Ishikawa (cell line): ENCODE measurements around the gene ASTN2.

Source experiments
- CEBPB ChIP-seq: IDR thresholded peaks from 2 replicates; pipeline ENCODE4 v1.6.1; 2012
- CREB1 ChIP-seq: IDR thresholded peaks from 2 replicates; pipeline ENCODE4 v1.6.1; 2012; ENCODE audit warnings: low read depth
- EGR1 ChIP-seq: IDR thresholded peaks from 2 replicates; pipeline ENCODE4 v1.6.1; 2012
- EP300 ChIP-seq: IDR thresholded peaks from 2 replicates; pipeline ENCODE4 v1.6.1; 2012; ENCODE audit warnings: borderline replicate concordance
- FOXM1 ChIP-seq: IDR thresholded peaks from 2 replicates; pipeline ENCODE4 v1.6.1; 2012; ENCODE audit warnings: low read depth, borderline replicate concordance
- NFIC ChIP-seq: IDR thresholded peaks from 2 replicates; pipeline ENCODE4 v1.6.1; 2012
- RAD21 ChIP-seq: IDR thresholded peaks from 2 replicates; pipeline ENCODE4 v1.6.1; 2012; ENCODE audit warnings: low read depth
- TAF1 ChIP-seq: IDR thresholded peaks from 2 replicates; pipeline ENCODE4 v1.6.1; 2012; ENCODE audit warnings: low read depth, mild to moderate bottlenecking
- TCF12 ChIP-seq: IDR thresholded peaks from 2 replicates; pipeline ENCODE4 v1.6.1; 2012; ENCODE audit warnings: low read depth
- TEAD4 ChIP-seq: IDR thresholded peaks from 2 replicates; pipeline ENCODE4 v1.6.1; 2012
- YY1 ChIP-seq: IDR thresholded peaks from 2 replicates; pipeline ENCODE4 v1.6.1; 2012; ENCODE audit warnings: low read depth
- ZBTB7A ChIP-seq: IDR thresholded peaks from 2 replicates; pipeline ENCODE4 v1.6.1; 2012; ENCODE audit warnings: low read depth
- TF ChIP-seq, protein P1 (sequence below): IDR thresholded peaks from 2 replicates; pipeline ENCODE4 v1.6.1; 2012
- TF ChIP-seq, protein P2 (sequence below): IDR thresholded peaks from 2 replicates; pipeline ENCODE4 v1.6.1; 2012; ENCODE audit warnings: low read depth, mild to moderate bottlenecking
- TF ChIP-seq, protein P3 (sequence below): IDR thresholded peaks from 2 replicates; pipeline ENCODE4 v1.6.1; 2012

The ASTN2 gene

DNA sequence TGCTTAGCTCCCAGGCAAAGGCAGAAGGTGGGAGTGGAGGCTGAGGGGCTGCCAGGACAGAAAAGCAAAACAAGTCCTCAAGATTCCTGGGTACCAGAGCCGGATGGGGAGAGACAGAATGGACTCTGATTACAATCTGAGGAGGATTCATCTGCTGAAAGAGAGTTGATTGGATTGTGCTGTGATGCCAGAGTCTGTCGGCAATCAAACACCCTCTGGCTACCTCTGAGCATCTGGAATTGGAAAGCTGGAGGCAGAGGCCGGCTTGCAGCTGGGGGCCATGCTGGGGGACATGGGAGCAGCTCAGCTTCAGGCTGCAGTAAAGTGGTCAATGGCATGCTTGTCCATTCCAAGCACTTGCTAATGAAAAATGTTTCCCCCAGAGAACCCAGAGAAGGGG lies 59.3 kb downstream of the ASTN2 start:
- no peak for TF ChIP-seq FOXM1
- TF ChIP-seq NFIC, result no peak
- no peak for TF ChIP-seq CEBPB
- TF ChIP-seq CREB1, result no peak
- no peak for TF ChIP-seq RAD21
- no peak for TF ChIP-seq EP300
- TF ChIP-seq TCF12, result no peak
- no peak for TF ChIP-seq TAF1
- TF ChIP-seq EGR1, result no peak
- TF ChIP-seq TEAD4, result no peak
- TF ChIP-seq YY1, result no peak
- TF ChIP-seq, protein P1, sequence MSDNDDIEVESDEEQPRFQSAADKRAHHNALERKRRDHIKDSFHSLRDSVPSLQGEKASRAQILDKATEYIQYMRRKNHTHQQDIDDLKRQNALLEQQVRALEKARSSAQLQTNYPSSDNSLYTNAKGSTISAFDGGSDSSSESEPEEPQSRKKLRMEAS, result no peak
- TF ChIP-seq, protein P2, sequence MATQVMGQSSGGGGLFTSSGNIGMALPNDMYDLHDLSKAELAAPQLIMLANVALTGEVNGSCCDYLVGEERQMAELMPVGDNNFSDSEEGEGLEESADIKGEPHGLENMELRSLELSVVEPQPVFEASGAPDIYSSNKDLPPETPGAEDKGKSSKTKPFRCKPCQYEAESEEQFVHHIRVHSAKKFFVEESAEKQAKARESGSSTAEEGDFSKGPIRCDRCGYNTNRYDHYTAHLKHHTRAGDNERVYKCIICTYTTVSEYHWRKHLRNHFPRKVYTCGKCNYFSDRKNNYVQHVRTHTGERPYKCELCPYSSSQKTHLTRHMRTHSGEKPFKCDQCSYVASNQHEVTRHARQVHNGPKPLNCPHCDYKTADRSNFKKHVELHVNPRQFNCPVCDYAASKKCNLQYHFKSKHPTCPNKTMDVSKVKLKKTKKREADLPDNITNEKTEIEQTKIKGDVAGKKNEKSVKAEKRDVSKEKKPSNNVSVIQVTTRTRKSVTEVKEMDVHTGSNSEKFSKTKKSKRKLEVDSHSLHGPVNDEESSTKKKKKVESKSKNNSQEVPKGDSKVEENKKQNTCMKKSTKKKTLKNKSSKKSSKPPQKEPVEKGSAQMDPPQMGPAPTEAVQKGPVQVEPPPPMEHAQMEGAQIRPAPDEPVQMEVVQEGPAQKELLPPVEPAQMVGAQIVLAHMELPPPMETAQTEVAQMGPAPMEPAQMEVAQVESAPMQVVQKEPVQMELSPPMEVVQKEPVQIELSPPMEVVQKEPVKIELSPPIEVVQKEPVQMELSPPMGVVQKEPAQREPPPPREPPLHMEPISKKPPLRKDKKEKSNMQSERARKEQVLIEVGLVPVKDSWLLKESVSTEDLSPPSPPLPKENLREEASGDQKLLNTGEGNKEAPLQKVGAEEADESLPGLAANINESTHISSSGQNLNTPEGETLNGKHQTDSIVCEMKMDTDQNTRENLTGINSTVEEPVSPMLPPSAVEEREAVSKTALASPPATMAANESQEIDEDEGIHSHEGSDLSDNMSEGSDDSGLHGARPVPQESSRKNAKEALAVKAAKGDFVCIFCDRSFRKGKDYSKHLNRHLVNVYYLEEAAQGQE, result no peak
- TF ChIP-seq, protein P3, sequence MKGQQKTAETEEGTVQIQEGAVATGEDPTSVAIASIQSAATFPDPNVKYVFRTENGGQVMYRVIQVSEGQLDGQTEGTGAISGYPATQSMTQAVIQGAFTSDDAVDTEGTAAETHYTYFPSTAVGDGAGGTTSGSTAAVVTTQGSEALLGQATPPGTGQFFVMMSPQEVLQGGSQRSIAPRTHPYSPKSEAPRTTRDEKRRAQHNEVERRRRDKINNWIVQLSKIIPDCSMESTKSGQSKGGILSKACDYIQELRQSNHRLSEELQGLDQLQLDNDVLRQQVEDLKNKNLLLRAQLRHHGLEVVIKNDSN, result no peak

DNA sequence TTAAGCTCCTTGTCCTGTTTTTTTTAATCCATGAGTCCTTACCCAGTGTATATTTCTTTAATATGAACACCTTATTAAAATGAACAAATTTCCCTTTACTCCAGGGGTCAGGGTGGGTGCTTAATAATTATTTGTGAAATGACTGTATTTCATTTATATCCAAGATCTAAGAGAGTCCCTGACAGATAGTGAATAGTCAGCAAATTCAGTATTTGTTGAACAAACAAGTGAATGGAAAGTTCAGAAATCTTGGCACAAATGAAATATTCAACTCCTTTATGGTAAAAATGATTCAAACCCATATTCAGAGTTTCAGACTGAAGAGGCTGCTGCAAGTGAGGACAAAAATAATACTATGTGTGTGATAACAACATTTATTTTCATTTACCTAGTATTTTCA lies 59.9 kb downstream of the ASTN2 start:
- TF ChIP-seq ZBTB7A (no peak), TEAD4 (no peak), TAF1 (no peak), NFIC (no peak), YY1 (no peak), RAD21 (no peak), FOXM1 (no peak), TCF12 (no peak), CREB1 (no peak), CEBPB (no peak), EP300 (no peak), EGR1 (no peak)
- TF ChIP-seq, protein P2, result no peak
- TF ChIP-seq, protein P1, result no peak
- TF ChIP-seq, protein P3, result no peak

DNA sequence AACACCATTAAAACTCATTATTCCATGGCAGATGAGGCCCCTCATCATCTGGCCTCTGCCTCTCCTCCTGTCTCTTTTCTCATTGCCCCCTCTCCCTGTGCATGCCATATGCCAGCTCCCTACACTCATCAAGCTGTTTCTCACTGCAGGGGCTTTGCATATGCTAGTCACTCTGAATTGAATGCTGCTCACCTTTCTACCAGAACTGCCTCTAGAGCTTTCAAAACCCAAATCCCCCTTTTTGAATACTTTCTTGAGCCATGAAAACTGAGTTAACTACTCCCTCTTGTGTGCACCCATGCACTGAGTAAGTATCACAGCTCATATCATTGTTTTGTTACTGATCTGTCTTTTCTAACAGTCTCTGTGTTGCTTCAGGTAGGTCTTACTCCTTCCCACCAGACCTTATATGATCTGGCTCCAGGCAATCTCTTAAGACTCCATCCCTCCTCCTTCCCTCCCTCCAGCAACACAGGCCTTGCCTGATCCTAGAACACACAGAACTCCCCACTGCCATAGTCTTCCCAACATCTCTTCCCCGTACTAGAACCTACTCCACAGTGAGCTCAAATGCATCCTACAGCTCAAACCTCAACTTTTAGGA lies 60.5 kb downstream of the ASTN2 start:
- TF ChIP-seq YY1, result no peak
- no peak for TF ChIP-seq NFIC
- no peak for TF ChIP-seq TAF1

DNA sequence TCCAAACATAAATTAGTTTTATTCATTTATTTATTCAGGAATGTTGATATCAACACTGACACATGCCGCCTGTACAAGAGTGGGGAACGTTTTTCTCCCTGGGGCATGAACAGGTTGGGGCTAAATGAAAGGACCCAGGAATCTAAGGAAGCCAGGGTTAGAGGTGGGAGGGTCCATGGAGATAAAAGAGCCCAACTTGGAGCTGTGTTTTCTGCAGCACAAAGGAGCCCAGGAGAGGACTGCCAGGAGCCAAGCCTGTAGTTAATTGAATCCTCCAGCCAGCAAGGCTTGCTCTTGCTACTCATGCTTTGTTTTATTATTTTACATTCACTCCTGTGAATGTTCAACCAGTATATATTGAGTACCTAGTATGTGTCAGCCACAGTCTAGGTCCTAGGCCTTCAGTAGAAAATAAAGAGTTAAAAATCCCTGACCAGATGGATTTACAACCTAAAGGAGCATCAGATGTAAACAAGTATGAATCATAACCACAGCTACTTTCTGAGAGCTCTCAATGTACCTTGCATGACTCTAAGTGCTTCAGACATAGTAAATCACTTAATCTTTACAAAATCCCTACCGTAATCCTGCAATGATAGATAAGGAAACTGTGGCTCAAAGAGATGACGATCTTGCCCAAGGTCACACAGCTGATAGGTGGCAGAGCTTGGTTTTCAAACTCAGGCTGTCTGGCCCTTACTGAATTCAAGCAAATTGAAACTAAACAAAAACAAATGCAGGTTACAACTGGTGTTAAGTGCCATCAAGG lies 69.8 kb downstream of the ASTN2 start:
- TF ChIP-seq ZBTB7A (no peak), RAD21 (no peak)
- TF ChIP-seq, protein P2, result no peak
